DND-41 (cell line): ENCODE data around the gene CDC6.

Source experiments
- ATAC-seq: fragments of 200-7000 bp; cut with Tn5 transposase; 3 replicates; pipeline ENCODE4 v1.9.1; 2021; ENCODE audit warnings: low read depth; ENCODE audit not compliant: insufficient read depth
- DNase-seq: peaks from one replicate; pipeline ENCODE4 v3.0.0-alpha.2; 2020
- H2AFZ ChIP-seq: 2 replicates; pipeline ENCODE4 v1.6.0; 2012; ENCODE audit warnings: low read depth, low read length
- H3K27ac ChIP-seq: 2 replicates; pipeline ENCODE4 v1.5.1; 2012; ENCODE audit warnings: low read length, inconsistent platforms
- H3K27me3 ChIP-seq: fragments of 200-600 bp; sonication (generic); 2 replicates; pipeline ENCODE4 v1.6.0; 2012; ENCODE audit warnings: low read length, mild to moderate bottlenecking, inconsistent platforms; ENCODE audit not compliant: insufficient read depth, poor library complexity
- H3K36me3 ChIP-seq: 2 replicates; pipeline ENCODE4 v1.5.1; 2012; ENCODE audit warnings: low read length, inconsistent platforms; ENCODE audit not compliant: insufficient read depth
- H3K4me1 ChIP-seq: 2 replicates; pipeline ENCODE4 v1.5.1; 2012; ENCODE audit warnings: mild to moderate bottlenecking, low read length; ENCODE audit not compliant: insufficient read depth
- H3K4me2 ChIP-seq: 2 replicates; pipeline ENCODE4 v1.6.0; 2012; ENCODE audit warnings: mild to moderate bottlenecking, moderate library complexity, low read length, inconsistent platforms; ENCODE audit not compliant: insufficient read depth
- H3K4me3 ChIP-seq, 2 experiments: fragments of 200-600 bp in 1 of 2; shearing (Covaris generic) in 1 of 2; 2 replicates each; pipeline ENCODE4 v1.5.1; 2012 to 2016; ENCODE audit warnings: inconsistent platforms in 2 of 2, low read length in 2 of 2, mild to moderate bottlenecking in 2 of 2, low read depth in 1 of 2, moderate library complexity in 1 of 2
- H3K79me2 ChIP-seq: 2 replicates; pipeline ENCODE4 v1.6.0; 2012; ENCODE audit warnings: low read length, inconsistent platforms; ENCODE audit not compliant: insufficient read depth
- H3K9ac ChIP-seq: 2 replicates; pipeline ENCODE4 v1.6.0; 2012; ENCODE audit warnings: low read depth, mild to moderate bottlenecking, inconsistent platforms, low read length, moderate library complexity
- H3K9me3 ChIP-seq: 2 replicates; pipeline ENCODE4 v1.5.1; 2012; ENCODE audit warnings: low read length, moderate library complexity, mild to moderate bottlenecking, inconsistent platforms; ENCODE audit not compliant: insufficient read depth, severe bottlenecking
- H4K20me1 ChIP-seq: 2 replicates; pipeline ENCODE4 v1.6.0; 2012; ENCODE audit warnings: low read length; ENCODE audit not compliant: insufficient read depth
- CTCF ChIP-seq: IDR thresholded peaks from 2 replicates; pipeline ENCODE4 v1.5.1; 2012; ENCODE audit warnings: borderline replicate concordance, low read length, moderate library complexity, mild to moderate bottlenecking; ENCODE audit not compliant: poor library complexity, severe bottlenecking; ENCODE audit errors: extremely low read depth
- EZH2 ChIP-seq: IDR thresholded peaks from 3 replicates; pipeline ENCODE4 v1.6.1; 2012; ENCODE audit warnings: borderline replicate concordance, low read depth, mild to moderate bottlenecking, moderate library complexity, low read length, inconsistent platforms; ENCODE audit not compliant: severe bottlenecking

The CDC6 gene

DNA sequence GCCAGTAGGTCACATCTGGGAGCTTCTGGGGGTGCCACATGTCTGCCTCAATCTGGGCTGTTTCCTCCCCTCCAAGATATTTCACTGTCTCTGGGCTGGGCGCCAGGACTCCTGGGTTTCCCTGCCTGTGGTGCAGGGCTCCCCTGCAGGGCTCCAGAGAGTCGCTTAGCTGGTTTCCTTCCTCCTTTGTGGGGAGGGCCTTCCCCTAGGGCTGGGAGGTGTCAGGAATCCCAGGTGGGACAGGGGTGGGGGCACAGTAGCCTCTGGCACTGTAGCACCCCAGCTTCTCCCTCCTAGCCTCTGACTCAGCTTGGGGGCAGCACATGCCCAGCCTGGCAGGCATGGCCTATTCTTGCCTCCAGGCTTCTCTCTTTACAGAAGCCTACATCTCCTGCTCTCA lies 23.9 kb downstream of the CDC6 start:
- no peak overlapping the region for H2AFZ ChIP-seq
- no peaks in the 10 kb centered on the region for H3K27me3 ChIP-seq
- DNase-seq (no peak), ATAC-seq (no peak)
- no peak overlapping the region for H3K27ac ChIP-seq
- H3K4me1 ChIP-seq: peaks cover 14% of the 10 kb centered on the region
- no peak overlapping the region for H3K4me2 ChIP-seq
- H4K20me1 ChIP-seq: peaks cover 6% of the 10 kb centered on the region; the same call in 1 of the 2 replicates
- no peak overlapping the region for H3K9ac ChIP-seq
- no peaks in the 10 kb centered on the region for H3K79me2 ChIP-seq
- no peaks in the 10 kb centered on the region for H3K9me3 ChIP-seq
- H3K36me3 ChIP-seq: no peaks in the 10 kb centered on the region
- H3K4me3 ChIP-seq: no peak overlapping the region
- TF ChIP-seq EZH2 (no peak), CTCF (no peak)

DNA sequence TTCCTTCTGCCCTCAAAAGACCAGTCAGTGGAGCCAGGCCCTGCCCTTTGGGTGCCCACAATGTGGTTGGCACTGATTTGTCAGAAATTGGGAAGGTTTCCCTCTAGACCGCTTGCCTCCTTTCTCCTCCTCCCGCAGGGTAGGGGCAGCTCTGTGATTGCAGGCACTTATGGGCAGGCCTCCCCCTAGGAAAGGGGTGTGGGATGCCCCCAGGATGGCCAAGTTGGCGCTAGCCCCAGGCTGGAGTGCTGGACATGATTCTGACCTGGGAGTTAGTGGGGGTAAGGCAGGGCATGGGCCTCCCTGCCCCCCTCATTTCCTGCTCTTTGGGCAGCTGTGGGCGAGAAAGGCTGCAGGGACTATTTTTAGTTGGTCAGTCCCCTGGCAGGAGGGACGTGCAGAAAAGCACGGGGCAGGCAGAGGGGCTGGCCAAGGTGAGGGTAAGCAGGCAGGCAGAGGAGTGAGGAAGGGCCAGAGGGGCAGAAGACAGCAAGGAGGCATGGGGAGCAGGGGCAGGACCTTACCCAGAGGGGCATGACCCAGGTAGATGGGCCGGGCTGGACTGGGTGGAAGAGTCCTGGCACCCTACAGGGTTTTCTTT lies 24.6 kb downstream of the CDC6 start:
- H4K20me1 ChIP-seq: peaks cover 6% of the 10 kb centered on the region; the same call in 1 of the 2 replicates
- ATAC-seq (no peak), DNase-seq (no peak)
- no peak overlapping the region for H2AFZ ChIP-seq
- H3K36me3 ChIP-seq: no peaks in the 10 kb centered on the region
- no peaks in the 10 kb centered on the region for H3K9me3 ChIP-seq
- H3K27me3 ChIP-seq: no peaks in the 10 kb centered on the region
- no peak overlapping the region for H3K4me3 ChIP-seq
- no peak overlapping the region for H3K9ac ChIP-seq
- TF ChIP-seq CTCF: no peak
- no peak for TF ChIP-seq EZH2
- no peaks in the 10 kb centered on the region for H3K79me2 ChIP-seq
- H3K27ac ChIP-seq: no peak overlapping the region
- H3K4me2 ChIP-seq: no peak overlapping the region
- peaks cover 9% of the 10 kb centered on the region for H3K4me1 ChIP-seq

- no peak for DNase-seq
- peaks cover 10% of the 10 kb centered on the region for H3K4me1 ChIP-seq
- H3K9me3 ChIP-seq: no peaks in the 10 kb centered on the region
- no peak for ATAC-seq
- no peaks in the 10 kb centered on the region for H3K27me3 ChIP-seq
- no peak overlapping the region for H2AFZ ChIP-seq
- H3K36me3 ChIP-seq: no peaks in the 10 kb centered on the region
- no peak overlapping the region for H3K27ac ChIP-seq
- no peak overlapping the region for H3K4me3 ChIP-seq
- H3K9ac ChIP-seq: no peak overlapping the region
- H4K20me1 ChIP-seq: peaks cover 6% of the 10 kb centered on the region; the same call in 1 of the 2 replicates
- TF ChIP-seq CTCF: no peak
- no peak overlapping the region for H3K4me2 ChIP-seq
- H3K79me2 ChIP-seq: no peaks in the 10 kb centered on the region
Observed at GRCh38 chr17:40312893-40313667, 25.4 kb downstream of the CDC6 start.
